HCT116 (cell line): ENCODE measurements around the gene ARID5B. TPM values are rescaled to one million over a fixed set of nuclear protein-coding genes. Genes with fewer than 3 reads are reported as not detected.

Source experiments
- ATAC-seq: fragments of 200-7000 bp; cut with Tn5 transposase; 2 replicates; pipeline ENCODE4 v1.9.1; 2020; ENCODE audit warnings: mild to moderate bottlenecking, moderate library complexity
- BruUV-seq: library from RNA; stranded (reverse); fragments of 400-500 nt; replicated peaks from 2 replicates; lab custom pipeline; 2021; lab: Mats Ljungman, UMichigan
- CTCF ChIA-PET: fragments of 300-600 bp; sonication (Branson Sonifier 250); formaldehyde crosslinking; loops from one replicate; lab custom pipeline; 2021; ENCODE audit warnings: antibody characterized with exemption; lab: Charles Lee
- POLR2A ChIA-PET: fragments of 300-600, 350-600 bp; sonication (Branson Sonifier 250); formaldehyde crosslinking; loops from one replicate; lab custom pipeline; 2021; ENCODE audit warnings: antibody characterized with exemption; lab: Charles Lee
- RAD21 ChIA-PET, 2 experiments: fragments of 300-600 bp; sonication (Branson Sonifier 250); formaldehyde crosslinking; loops; one replicate each; lab custom pipeline; 2023; ENCODE audit warnings: low total read pairs in 2 of 2; ENCODE audit not compliant: uncharacterized antibody in 2 of 2, unreplicated experiment in 2 of 2, low non-redundant PET in 1 of 2; lab: Charles Lee
- DNase-seq: peaks from one replicate; pipeline ENCODE4 v3.0.0-alpha.2; 2010; ENCODE audit warnings: low read depth, low spot score
- H2AFZ ChIP-seq: fragments of 200-600 bp; shearing (Covaris generic), sonication (generic); 2 replicates; pipeline ENCODE4 v1.6.1; 2017; ENCODE audit warnings: low read depth, mixed run types, mixed read lengths, antibody characterized with exemption, low read length; ENCODE audit not compliant: poor library complexity, severe bottlenecking
- H3K27ac ChIP-seq: 2 replicates; pipeline ENCODE4 v1.5.1; 2012; ENCODE audit warnings: low read depth, low read length
- H3K27me3 ChIP-seq: fragments of 200-600 bp; sonication (generic); 2 replicates; pipeline ENCODE4 v1.6.1; 2016; ENCODE audit warnings: mixed run types, low read length, mixed read lengths; ENCODE audit not compliant: insufficient read depth
- H3K36me3 ChIP-seq, 2 experiments: fragments of 200-500 bp in 1 of 2; fragments of 200-600 bp in 1 of 2; sonication (Bioruptor generic) in 1 of 2; sonication (generic) in 1 of 2; 2 replicates each; pipeline versions ENCODE4 v1.5.1 to v1.6.1; 2014 to 2016; ENCODE audit warnings: low read length in 2 of 2, inconsistent platforms in 1 of 2, mixed read lengths in 1 of 2, mixed run types in 1 of 2; ENCODE audit not compliant: insufficient read depth in 2 of 2, control insufficient read depth in 1 of 2
- H3K4me1 ChIP-seq, 2 experiments: fragments of 200-600 bp in 1 of 2; sonication (generic) in 1 of 2; 2 replicates each; pipeline versions ENCODE4 v1.5.1 to v1.6.1; 2012 to 2017; ENCODE audit warnings: low read length in 2 of 2, inconsistent platforms in 1 of 2, mild to moderate bottlenecking in 1 of 2, mixed read lengths in 1 of 2, mixed run types in 1 of 2, moderate library complexity in 1 of 2; ENCODE audit not compliant: insufficient read depth in 2 of 2, control insufficient read depth in 1 of 2
- H3K4me2 ChIP-seq: fragments of 200-600 bp; sonication (generic); 2 replicates; pipeline ENCODE4 v1.6.1; 2017; ENCODE audit warnings: mixed run types, low read length, mixed read lengths
- H3K4me3 ChIP-seq, 2 experiments: fragments of 200-600 bp in 1 of 2; sonication (generic) in 1 of 2; replicated peaks in 1 of 2; 2 replicates each; pipeline ENCODE4 v1.5.1; 2011 to 2016; ENCODE audit warnings: low read length in 2 of 2, control low read depth in 1 of 2, low read depth in 1 of 2, mild to moderate bottlenecking in 1 of 2, mixed read lengths in 1 of 2, mixed run types in 1 of 2
- H3K79me2 ChIP-seq: fragments of 200-600 bp; sonication (generic); 2 replicates; pipeline ENCODE4 v1.6.1; 2017; ENCODE audit warnings: mild to moderate bottlenecking, mixed run types, low read length, moderate library complexity, mixed read lengths; ENCODE audit not compliant: insufficient read depth
- H3K9ac ChIP-seq: fragments of 200-600 bp; sonication (generic); 2 replicates; pipeline ENCODE4 v1.6.1; 2016; ENCODE audit warnings: low read length, mixed read lengths
- H3K9me2 ChIP-seq: fragments of 200-600 bp; sonication (generic), shearing (Covaris generic); 2 replicates; pipeline ENCODE4 v1.6.1; 2017; ENCODE audit warnings: mixed run types, mild to moderate bottlenecking, moderate library complexity; ENCODE audit not compliant: insufficient read depth
- H3K9me3 ChIP-seq, 2 experiments: fragments of 200-500 bp in 1 of 2; fragments of 200-600 bp in 1 of 2; sonication (Bioruptor generic) in 1 of 2; sonication (generic) in 1 of 2; 2 replicates each; pipeline ENCODE4 v1.6.1; 2014 to 2017; ENCODE audit warnings: low read length in 2 of 2, mixed read lengths in 2 of 2, inconsistent platforms in 1 of 2, low read depth in 1 of 2, mild to moderate bottlenecking in 1 of 2, mixed run types in 1 of 2, moderate library complexity in 1 of 2; ENCODE audit not compliant: control insufficient read depth in 1 of 2, insufficient read depth in 1 of 2
- H4K20me1 ChIP-seq: fragments of 200-600 bp; sonication (generic), shearing (Covaris generic); 2 replicates; pipeline ENCODE4 v1.6.1; 2017; ENCODE audit warnings: mixed run types, mild to moderate bottlenecking, moderate library complexity; ENCODE audit not compliant: insufficient read depth
- ATF3 ChIP-seq: IDR thresholded peaks from 2 replicates; pipeline ENCODE4 v1.6.1; 2012
- CBX3 ChIP-seq: IDR thresholded peaks from 2 replicates; pipeline ENCODE4 v1.6.1; 2012; ENCODE audit warnings: low read depth
- CEBPB ChIP-seq: IDR thresholded peaks from 2 replicates; pipeline ENCODE4 v1.6.1; 2012; ENCODE audit warnings: low read depth
- CTCF ChIP-seq, 3 experiments: fragments of 200-600 bp in 1 of 3; sonication (generic) in 1 of 3; IDR thresholded peaks in 2 of 3; conservative IDR thresholded peaks in 1 of 3; 2 replicates each; pipeline ENCODE4 v1.5.1; 2012 to 2017; ENCODE audit warnings: low read depth in 2 of 3, low read length in 2 of 3, antibody characterized with exemption in 1 of 3, borderline replicate concordance in 1 of 3, control low read depth in 1 of 3, mild to moderate bottlenecking in 1 of 3, mixed read lengths in 1 of 3, mixed run types in 1 of 3, moderate library complexity in 1 of 3; ENCODE audit not compliant: insufficient read depth in 1 of 3
- JUND ChIP-seq: IDR thresholded peaks from 2 replicates; pipeline ENCODE4 v1.6.1; 2012
- MAX ChIP-seq: IDR thresholded peaks from 2 replicates; pipeline ENCODE4 v1.6.1; 2012
- POLR2A ChIP-seq: IDR thresholded peaks from 2 replicates; pipeline ENCODE4 v1.7.0; 2011; ENCODE audit warnings: borderline replicate concordance; ENCODE audit not compliant: insufficient read depth, insufficient read length; ENCODE audit errors: extremely low read depth
- POLR2AphosphoS5 ChIP-seq: IDR thresholded peaks from 2 replicates; pipeline ENCODE4 v1.6.1; 2011; ENCODE audit warnings: mild to moderate bottlenecking, low read depth, low read length, moderate library complexity
- RAD21 ChIP-seq: IDR thresholded peaks from 2 replicates; pipeline ENCODE4 v1.6.1; 2012; ENCODE audit warnings: low read depth, mild to moderate bottlenecking
- REST ChIP-seq: IDR thresholded peaks from 2 replicates; pipeline ENCODE4 v1.6.1; 2012; ENCODE audit warnings: low read depth
- SIN3A ChIP-seq: IDR thresholded peaks from 2 replicates; pipeline ENCODE4 v1.6.1; 2012; ENCODE audit warnings: low read depth
- SP1 ChIP-seq: IDR thresholded peaks from 2 replicates; pipeline ENCODE4 v1.6.1; 2012; ENCODE audit warnings: low read depth
- SRF ChIP-seq: IDR thresholded peaks from 2 replicates; pipeline ENCODE4 v1.6.1; 2012; ENCODE audit warnings: low read depth
- TCF7L2 ChIP-seq: IDR thresholded peaks from 2 replicates; pipeline ENCODE4 v1.7.0; 2011; ENCODE audit warnings: borderline replicate concordance, inconsistent platforms; ENCODE audit not compliant: insufficient read depth, insufficient read length; ENCODE audit errors: extremely low read depth
- YY1 ChIP-seq: IDR thresholded peaks from 2 replicates; pipeline ENCODE4 v1.6.1; 2011; ENCODE audit warnings: low read length, low read depth, moderate library complexity, mild to moderate bottlenecking; ENCODE audit not compliant: insufficient replicate concordance; ENCODE audit errors: extremely low read depth
- ZBTB33 ChIP-seq: IDR thresholded peaks from 2 replicates; pipeline ENCODE4 v1.6.1; 2011; ENCODE audit warnings: mild to moderate bottlenecking, low read length, moderate library complexity; ENCODE audit not compliant: insufficient replicate concordance; ENCODE audit errors: extremely low read depth
- ZFX ChIP-seq: fragments of 450-650 bp; IDR thresholded peaks from 2 replicates; pipeline ENCODE4 v1.6.1; 2017
- ZNF274 ChIP-seq: fragments of 200-500 bp; sonication (Bioruptor generic); IDR thresholded peaks from 2 replicates; pipeline ENCODE4 v1.6.1; 2014; ENCODE audit warnings: mild to moderate bottlenecking, low read depth, low read length, inconsistent platforms
- intact Hi-C: fragments of 100-400 bp; cut with micrococcal nuclease; formaldehyde crosslinking; loops from 2 replicates; pipeline ENCODE4 v1.10.0; 2022
- total RNA-seq: library from RNA; stranded (reverse); gene quantifications from one replicate; pipeline ENCODE4 v1.2.1, GENCODE V29; 2021; ENCODE audit not compliant: unreplicated experiment

ARID5B gene
- total RNA-seq, 1 experiment from 2014 or later = 4.7 TPM

GRCh38 chr10:61912981-61913380 lies 11.5 kb downstream of the ARID5B start:
- Histone ChIP-seq H3K9me3 (no peaks in the 10 kb centered on the region), H3K36me3 (no peaks in the 10 kb centered on the region), H3K9ac (no peak overlapping the region), H3K27me3 (no peaks in the 10 kb centered on the region), H3K9me2 (no peaks in the 10 kb centered on the region), H3K4me2 (no peak overlapping the region), H3K79me2 (no peaks in the 10 kb centered on the region)
- ATAC-seq (no peak), DNase-seq (no peak)
- ChIA-PET RAD21 (no interaction called here), POLR2A (no interaction called here)
- BruUV-seq = no TSS peak
- no peak for TF ChIP-seq ZBTB33
- no peak for TF ChIP-seq SIN3A
- TF ChIP-seq POLR2AphosphoS5 = no peak
- no peak for TF ChIP-seq CTCF (IDR thresholded peaks at IDR 0.05 in 2 of 3, conservative IDR thresholded peaks at IDR 0.05 in 1 of 3; ENCODE audit: borderline replicate concordance in 1 of 3, insufficient read depth in 1 of 3, low read depth in 2 of 3, low read length in 2 of 3)
- no peak for TF ChIP-seq ZFX
- TF ChIP-seq TCF7L2 = no peak
- TF ChIP-seq ATF3 = no peak
- TF ChIP-seq YY1 = no peak
- no peak for TF ChIP-seq JUND
- TF ChIP-seq MAX = no peak
- TF ChIP-seq SRF = no peak
- TF ChIP-seq RAD21 = no peak
- TF ChIP-seq REST = no peak
- TF ChIP-seq POLR2A = no peak
- TF ChIP-seq ZNF274 = no peak
- TF ChIP-seq CBX3 = no peak
- TF ChIP-seq SP1 = no peak
- TF ChIP-seq CEBPB = no peak
- TF ChIP-seq, all 23 proteins: peak for 0
- no peaks in the 10 kb centered on the region for H4K20me1 ChIP-seq
- CTCF ChIA-PET = no interaction called here
- H3K27ac ChIP-seq = no peak overlapping the region
- H3K4me3 ChIP-seq = no peak overlapping the region
- intact Hi-C loops = no loop called here
- H3K4me1 ChIP-seq = no peaks in the 10 kb centered on the region
- no peak overlapping the region for H2AFZ ChIP-seq
